Esophagus muscularis mucosa (tissue), 3 donors: ENCODE data around the gene DNER.

ENCODE experiments used
- CTCF ChIP-seq, 3 experiments: fragments of 200-600 bp in 2 of 3; fragments of 450-650 bp in 1 of 3; sonication (generic) in 2 of 3; IDR thresholded peaks; one replicate each; pipeline ENCODE4 v1.5.1; 2017 to 2019; ENCODE audit warnings: antibody characterized with exemption in 3 of 3, mild to moderate bottlenecking in 2 of 3, moderate library complexity in 1 of 3
- EP300 ChIP-seq: sonication (generic); formaldehyde crosslinking; IDR thresholded peaks from one replicate; pipeline ENCODE4 v1.6.1; 2017; ENCODE audit warnings: antibody characterized with exemption

GRCh38 chr2:229660951-229661350, 53.4 kb downstream of the DNER start:
- TF ChIP-seq CTCF (IDR thresholded peaks at IDR 0.05) (no peak), EP300 (no peak)
